HG03135 (cell line): Measurements from ENCODE around the gene UFSP1.

Experiments used
- ATAC-seq: cut with Tn5 transposase; IDR thresholded peaks from one replicate; pipeline ENCODE4 v1.9.1; 2021; ENCODE audit warnings: mild to moderate bottlenecking, moderate library complexity; ENCODE audit not compliant: unreplicated experiment

The UFSP1 gene

GRCh38 chr7:100882785-100883526 lies 6.6 kb downstream of the UFSP1 start:
- ATAC-seq: no peak

GRCh38 chr7:100882201-100882600 lies 7.3 kb downstream of the UFSP1 start:
- no peak for ATAC-seq

DNA sequence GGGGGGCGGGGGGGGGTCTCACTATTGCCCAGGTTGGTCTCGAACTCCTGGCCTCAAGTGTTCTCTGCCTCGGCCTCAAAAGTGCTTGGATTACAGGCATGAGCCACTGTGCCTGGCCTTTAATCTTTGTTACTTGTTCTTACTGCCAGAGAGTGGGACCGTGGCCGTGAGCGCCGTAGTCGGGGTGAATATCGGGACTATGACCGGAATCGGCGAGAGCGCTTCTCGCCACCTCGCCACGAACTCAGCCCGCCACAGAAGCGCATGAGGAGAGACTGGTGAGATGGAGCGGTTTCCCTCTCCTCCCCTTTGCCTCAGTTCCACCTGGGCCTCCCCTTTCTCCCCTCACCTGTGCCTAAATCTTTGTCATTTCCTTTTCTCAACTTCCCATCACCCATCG lies 8.4 kb downstream of the UFSP1 start:
- no peak for ATAC-seq

GRCh38 chr7:100880645-100881044 lies 8.9 kb downstream of the UFSP1 start:
- no peak for ATAC-seq

GRCh38 chr7:100879685-100880261 lies 9.7 kb downstream of the UFSP1 start:
- no peak for ATAC-seq

DNA sequence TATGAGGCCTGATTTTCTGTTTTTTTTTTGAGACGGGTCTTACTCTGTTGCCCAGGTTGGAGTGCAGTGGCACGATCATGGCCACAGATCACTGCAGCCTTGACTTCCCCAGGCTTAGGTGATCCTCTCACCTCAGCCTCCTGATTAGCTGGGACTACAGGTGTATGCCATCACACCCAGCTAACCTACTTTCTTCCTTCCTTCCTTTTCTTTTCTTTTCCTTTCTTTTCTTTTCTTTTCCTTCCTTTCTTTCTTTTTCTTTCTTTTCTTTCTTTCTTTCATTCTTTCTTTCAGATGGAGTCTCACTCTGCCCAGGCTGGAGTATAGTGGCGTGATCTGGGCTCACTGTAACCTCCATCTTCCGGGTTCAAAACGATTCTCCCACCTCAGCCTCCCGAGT lies 10.8 kb downstream of the UFSP1 start:
- no peak for ATAC-seq

DNA sequence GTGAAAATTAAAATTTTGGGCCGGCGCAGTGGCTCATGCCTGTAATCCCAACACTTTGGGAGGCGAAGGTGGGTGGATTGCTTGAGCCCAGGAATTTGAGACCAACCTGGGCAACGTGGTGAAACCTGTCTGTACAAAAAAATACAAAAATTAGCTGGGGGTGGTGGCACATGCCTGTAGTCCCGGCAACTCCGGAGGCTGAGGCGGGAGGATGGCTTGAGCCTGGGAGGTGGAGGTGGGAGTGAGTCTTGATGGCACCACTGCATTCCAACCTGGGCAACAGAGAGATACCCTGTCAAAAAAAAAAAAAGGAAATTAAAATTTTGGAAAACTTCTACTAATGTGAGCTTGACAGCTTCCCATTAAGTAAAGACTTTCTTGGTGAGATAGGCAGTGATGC lies 11.5 kb downstream of the UFSP1 start:
- no peak for ATAC-seq

GRCh38 chr7:100875356-100875751 lies 14.2 kb downstream of the UFSP1 start:
- peak; percentile 28 for ATAC-seq

DNA sequence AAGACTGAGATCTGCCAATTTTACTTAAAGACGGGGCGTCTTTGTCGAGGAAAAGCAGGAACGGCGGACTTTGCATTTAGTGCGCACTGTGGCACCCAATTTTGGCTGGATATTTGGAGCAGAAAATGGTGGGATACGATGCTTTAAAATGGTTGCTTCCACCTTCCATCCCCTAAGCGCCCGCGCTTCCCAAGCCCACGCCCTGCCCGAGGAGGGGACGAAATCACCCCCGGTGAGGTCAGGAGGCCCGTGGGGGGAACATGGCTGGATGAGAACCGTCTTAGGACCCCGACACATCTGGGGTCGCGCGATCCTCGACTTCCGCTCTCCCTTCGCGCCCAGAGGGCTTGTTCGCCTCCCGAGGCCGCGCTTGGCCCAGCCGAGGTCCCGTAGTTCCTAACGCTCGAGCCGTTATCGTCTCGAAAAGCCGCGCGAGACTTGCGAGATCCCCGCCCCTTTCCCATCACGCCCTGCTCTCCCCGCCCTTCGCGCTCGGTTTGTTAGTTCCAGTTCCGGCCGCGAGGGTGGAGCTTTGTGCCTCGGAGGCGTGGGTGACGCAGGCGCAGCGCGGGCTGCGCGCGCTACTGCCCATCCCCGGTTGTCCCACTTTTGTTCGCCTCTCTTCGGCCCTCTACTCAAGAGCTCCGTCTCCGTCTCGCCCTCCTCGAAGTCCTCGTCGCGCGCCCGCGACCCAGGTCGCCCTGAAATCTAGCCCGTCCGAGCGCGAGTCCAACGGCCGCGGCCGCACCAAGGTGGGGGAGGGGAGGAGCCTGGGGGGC lies 14.7 kb downstream of the UFSP1 start, which contains the start of gene SRRT:
Gene SRRT, plus strand, starts transcription at position 527 of the 779 bp plus-strand sequence. CDS start 488 bp downstream, outside the sequence.
- peak; percentile 84 for ATAC-seq

DNA sequence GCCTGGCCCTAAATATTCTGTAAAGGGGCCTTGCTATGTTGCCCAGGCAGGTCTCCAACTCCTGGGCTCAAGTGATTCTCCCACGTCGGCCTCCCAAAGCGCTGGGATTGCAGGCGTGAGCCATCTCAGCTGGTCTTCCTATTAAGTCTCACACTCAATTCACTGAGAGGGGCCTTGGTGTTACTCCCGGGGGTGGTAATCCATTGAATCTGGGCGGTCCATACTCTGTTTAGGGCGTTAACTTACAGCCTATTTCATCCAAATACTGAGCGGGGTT lies 15.3 kb downstream of the UFSP1 start:
- ATAC-seq: no peak

DNA sequence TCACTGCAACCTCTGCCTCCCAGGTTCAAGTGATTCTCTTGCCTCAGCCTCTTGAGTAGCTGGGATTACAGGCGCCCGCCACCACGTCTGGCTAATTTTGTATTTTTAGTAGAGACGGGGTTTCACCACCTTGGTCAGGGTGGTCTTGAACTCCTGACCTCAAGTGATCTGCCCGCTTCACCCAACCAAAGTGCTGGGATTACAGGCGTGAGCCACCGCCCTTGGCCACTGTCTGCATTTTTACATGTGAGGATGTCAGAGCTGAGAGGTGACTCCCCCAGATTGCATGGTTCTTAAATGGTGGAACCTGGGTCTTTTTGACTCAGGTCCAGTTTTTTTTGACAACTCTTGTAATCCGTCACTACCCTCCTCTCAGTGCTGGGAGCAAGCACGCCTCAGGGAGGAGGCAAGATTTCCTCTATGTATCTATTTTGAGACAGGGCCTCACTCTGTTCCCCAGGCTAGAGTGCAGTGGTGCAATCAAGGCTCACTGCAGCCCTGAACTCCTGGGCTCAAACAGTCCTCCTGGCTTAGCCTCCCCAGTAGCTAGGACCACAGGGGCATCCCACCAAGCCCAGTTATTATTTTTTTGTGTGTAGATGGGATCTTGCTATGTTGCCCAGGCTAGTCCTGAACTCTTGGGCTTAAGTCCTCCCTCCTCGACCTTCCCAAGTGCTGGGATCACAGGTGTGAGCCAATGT lies 15.8 kb downstream of the UFSP1 start:
- ATAC-seq: no peak

DNA sequence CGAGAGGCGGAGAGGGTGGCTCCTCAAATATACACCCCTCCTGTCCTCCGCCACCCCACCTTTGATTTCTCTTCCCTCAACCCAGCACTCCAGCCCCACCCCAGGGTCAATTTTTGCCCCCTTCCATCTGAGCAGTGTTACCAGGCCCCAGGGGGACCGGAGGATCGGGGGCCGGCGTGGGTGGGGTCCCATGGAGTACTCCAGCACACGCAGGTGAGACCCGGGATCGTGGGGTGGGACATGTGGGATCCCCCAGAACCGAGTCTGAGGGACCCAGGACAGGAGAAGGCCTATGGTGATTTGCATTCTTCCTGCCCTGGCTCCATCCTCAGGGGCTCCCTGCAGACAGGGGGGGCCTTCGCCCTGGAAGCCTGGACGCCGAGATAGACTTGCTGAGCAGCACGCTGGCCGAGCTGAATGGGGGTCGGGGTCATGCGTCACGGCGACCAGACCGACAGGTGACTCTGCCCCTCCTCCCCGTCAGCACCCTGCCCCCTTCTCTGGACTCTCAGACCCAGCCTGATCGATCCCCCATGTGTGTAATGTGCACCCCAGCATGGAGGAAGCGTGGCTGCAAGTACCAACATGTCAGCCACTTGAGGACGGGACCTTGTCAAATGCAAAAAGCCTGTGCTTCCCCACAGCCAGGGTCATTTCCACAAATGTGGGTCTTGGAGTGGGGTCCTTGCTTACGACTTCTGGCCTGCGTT lies 21.6 kb downstream of the UFSP1 start:
- ATAC-seq: no peak

DNA sequence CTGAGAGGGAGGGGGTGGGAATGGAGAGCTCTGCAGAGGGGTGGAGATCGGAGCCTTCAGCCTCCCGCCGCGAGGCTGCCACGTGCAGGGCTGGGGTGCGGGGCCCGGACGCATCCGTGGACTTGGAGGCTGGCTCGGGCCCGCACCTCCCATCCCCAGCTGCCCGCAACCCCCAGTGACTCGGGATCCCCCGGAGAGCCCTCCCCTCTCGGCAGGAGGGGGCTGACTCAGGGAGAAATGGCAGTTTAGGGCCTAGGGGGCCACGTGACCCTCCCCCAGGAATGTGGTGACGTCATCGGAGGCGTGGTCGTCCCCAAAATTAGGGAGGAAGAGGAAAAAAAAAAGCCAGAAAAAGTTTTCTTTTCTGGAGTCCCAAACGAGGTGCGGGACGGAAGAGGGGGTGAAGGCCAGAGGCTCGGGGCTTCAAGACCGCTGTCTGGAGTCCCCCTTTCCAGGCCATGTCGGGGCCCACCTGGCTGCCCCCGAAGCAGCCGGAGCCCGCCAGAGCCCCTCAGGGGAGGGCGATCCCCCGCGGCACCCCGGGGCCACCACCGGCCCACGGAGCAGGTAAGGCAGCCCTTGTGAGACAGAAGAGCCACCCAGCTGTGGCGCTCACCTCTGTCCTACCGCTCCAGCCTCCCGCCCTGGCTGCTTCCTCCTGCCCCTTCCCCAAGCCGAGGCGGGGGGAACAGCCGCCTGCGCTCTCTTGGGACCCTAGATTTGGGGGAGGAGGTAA lies 22.3 kb downstream of the UFSP1 start, which contains the start of gene TRIP6:
Gene TRIP6, plus strand, starts transcription at position 348 of the 736 bp plus-strand sequence. Its CDS starts 111 bp downstream, at position 459.
- no peak for ATAC-seq

DNA sequence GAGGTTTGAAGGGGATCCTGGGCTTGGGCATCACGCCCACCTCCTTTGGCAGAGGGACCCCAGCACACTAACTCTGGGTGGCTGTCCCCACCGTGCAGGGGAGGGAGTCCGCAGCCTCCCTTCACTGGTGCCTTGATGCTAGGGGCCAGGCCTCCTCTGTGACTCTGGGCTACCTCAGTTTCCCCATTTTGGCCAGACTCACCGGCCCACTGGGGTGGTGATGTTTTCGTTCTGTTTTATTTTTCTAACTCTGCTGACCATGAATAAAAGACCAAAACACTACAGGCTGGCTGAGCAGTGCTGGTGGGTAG lies 22.8 kb downstream of the UFSP1 start:
- no peak for ATAC-seq

- ATAC-seq: no peak
Measured at GRCh38 chr7:100865938-100866728, 23.4 kb downstream of the UFSP1 start.

DNA sequence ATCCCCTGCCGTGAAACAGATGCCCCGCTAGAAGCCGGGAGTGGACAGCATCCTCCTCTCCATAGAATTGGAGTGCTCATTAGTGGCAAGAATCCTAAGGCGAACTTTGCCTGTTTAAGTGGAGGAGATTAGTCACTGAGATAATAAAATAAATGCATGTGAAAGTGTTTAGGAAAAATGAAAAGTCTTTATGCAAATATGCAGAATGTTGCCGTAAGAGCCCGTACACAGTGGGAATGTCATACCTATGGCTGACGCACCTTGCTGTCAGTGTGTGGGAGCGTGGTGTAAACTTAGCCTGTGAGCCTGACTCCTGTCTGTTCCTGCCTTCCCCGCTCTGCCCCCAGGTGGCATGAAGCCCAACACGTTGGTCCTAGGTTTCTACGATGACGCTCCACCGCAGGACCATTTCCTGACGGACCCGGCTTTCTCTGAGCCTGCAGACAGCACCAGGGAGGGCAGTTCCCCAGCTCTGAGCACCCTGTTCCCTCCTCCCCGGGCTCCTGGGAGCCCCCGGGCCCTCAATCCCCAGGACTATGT lies 24.1 kb downstream of the UFSP1 start:
- no peak for ATAC-seq

- no peak for ATAC-seq
Measured at GRCh38 chr7:100864263-100864845, 25.2 kb downstream of the UFSP1 start.

DNA sequence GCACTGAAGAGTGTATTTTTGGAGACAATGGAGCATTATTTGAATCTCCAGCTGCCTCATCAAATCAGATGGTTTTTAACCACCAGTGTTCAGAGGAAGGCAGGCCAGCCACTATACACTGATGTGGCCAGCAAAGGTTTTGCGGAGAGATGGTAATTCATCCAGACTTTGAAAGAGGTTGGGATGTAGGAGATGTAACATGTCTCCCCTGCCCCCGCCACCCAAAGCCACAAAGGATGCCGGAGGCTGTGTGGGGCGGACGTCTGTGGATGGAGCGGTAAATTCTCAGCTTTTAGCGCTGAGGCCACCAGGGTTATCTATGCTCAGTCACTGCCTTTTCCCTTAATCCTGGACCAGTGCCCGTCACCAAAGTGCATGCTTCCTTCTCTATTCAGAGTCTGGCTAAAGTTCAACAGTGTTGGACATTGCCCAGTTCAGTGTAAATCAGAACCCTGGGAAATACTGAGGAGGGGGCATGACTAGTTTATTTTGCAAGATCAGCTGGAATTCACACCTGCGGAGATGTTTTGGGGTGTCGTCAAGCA lies 26.0 kb downstream of the UFSP1 start:
- ATAC-seq: no peak

DNA sequence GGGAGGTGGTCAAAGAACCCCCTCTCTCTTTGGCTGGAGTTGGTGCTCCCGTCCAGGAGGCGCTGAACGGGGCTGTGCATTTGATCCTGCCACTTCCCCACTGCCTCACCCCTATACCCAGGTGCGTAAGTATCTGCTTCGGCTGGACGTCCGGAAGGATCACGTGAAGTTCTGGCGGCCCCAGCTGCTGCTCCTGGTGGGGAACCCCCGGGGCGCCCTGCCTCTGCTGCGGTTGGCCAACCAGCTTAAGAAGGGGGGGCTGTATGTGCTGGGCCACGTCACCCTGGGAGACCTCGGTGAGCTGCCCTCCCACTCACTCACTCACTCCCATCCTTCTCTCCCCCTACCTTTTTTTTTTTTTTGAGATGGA lies 27.9 kb downstream of the UFSP1 start:
- no peak for ATAC-seq
